Keratinocyte (primary cell): Measurements from ENCODE around the gene CST6. TPM values are rescaled to one million over a fixed set of nuclear protein-coding genes. Genes with fewer than 3 reads are reported as not detected.

Source experiments
- DNase-seq: peaks from one replicate; pipeline ENCODE4 v3.0.0-alpha.2; 2011; ENCODE audit warnings: low read depth, missing footprints, low spot score
- FAIRE-seq: peaks from 2 replicates; lab custom pipeline; 2011; peaks lifted over from hg19 to GRCh38; lab: Jason Lieb, UNC
- H2AFZ ChIP-seq: 2 replicates; pipeline ENCODE4 v1.6.0; 2012; ENCODE audit warnings: low read length, control low read depth, inconsistent platforms; ENCODE audit not compliant: control insufficient read depth
- H3K27ac ChIP-seq: 2 replicates; pipeline ENCODE4 v1.5.1; 2011; ENCODE audit warnings: low read length; ENCODE audit not compliant: control insufficient read depth, insufficient read depth
- H3K27me3 ChIP-seq: 3 replicates; pipeline ENCODE4 v1.6.0; 2011; ENCODE audit warnings: low read length; ENCODE audit not compliant: control insufficient read depth, insufficient read depth; ENCODE audit errors: extremely low read depth
- H3K36me3 ChIP-seq, 2 experiments: 2 replicates in 1 of 2; 3 replicates in 1 of 2; pipeline ENCODE4 v1.5.1; 2011; ENCODE audit warnings: low read length in 2 of 2, mild to moderate bottlenecking in 1 of 2; ENCODE audit not compliant: control insufficient read depth in 2 of 2, insufficient read depth in 2 of 2; ENCODE audit errors: extremely low read depth in 1 of 2
- H3K4me1 ChIP-seq: 3 replicates; pipeline ENCODE4 v1.5.1; 2011; ENCODE audit warnings: low read length; ENCODE audit not compliant: control insufficient read depth, insufficient read depth; ENCODE audit errors: extremely low read depth
- H3K4me2 ChIP-seq: 3 replicates; pipeline ENCODE4 v1.6.0; 2011; ENCODE audit warnings: low read depth, low read length; ENCODE audit not compliant: control insufficient read depth, insufficient read depth; ENCODE audit errors: extremely low read depth
- H3K4me3 ChIP-seq, 3 experiments: fragments of 200-600 bp in 1 of 3; sonication (generic) in 1 of 3; 2 replicates in 2 of 3; 3 replicates in 1 of 3; pipeline ENCODE4 v1.5.1; 2011 to 2016; ENCODE audit warnings: low read length in 3 of 3, mild to moderate bottlenecking in 3 of 3, control low read depth in 2 of 3, inconsistent platforms in 1 of 3, low read depth in 1 of 3, mixed read lengths in 1 of 3, mixed run types in 1 of 3, moderate library complexity in 1 of 3; ENCODE audit not compliant: control insufficient read depth in 2 of 3, insufficient read depth in 2 of 3; ENCODE audit errors: extremely low read depth in 1 of 3
- H3K79me2 ChIP-seq: 2 replicates; pipeline ENCODE4 v1.6.0; 2012; ENCODE audit warnings: low read length; ENCODE audit not compliant: control insufficient read depth, insufficient read depth
- H3K9ac ChIP-seq: 3 replicates; pipeline ENCODE4 v1.6.0; 2011; ENCODE audit warnings: low read length; ENCODE audit not compliant: control insufficient read depth, insufficient read depth; ENCODE audit errors: extremely low read depth
- H3K9me1 ChIP-seq: 3 replicates; pipeline ENCODE4 v1.6.0; 2011; ENCODE audit warnings: low read length; ENCODE audit not compliant: control insufficient read depth, insufficient read depth; ENCODE audit errors: extremely low read depth
- H3K9me3 ChIP-seq: 2 replicates; pipeline ENCODE4 v1.5.1; 2012; ENCODE audit warnings: low read depth, low read length; ENCODE audit not compliant: control insufficient read depth
- H4K20me1 ChIP-seq: 3 replicates; pipeline ENCODE4 v1.6.0; 2011; ENCODE audit warnings: low read length; ENCODE audit not compliant: control insufficient read depth, insufficient read depth; ENCODE audit errors: extremely low read depth
- CTCF ChIP-seq, 3 experiments: IDR thresholded peaks in 1 of 3; conservative IDR thresholded peaks in 1 of 3; optimal IDR thresholded peaks in 1 of 3; 2 replicates in 2 of 3; 3 replicates in 1 of 3; pipeline versions ENCODE3 to v1.5.1; 2011; ENCODE audit warnings: low read length in 3 of 3, mild to moderate bottlenecking in 3 of 3, moderate library complexity in 2 of 3, control low read depth in 1 of 3, inconsistent platforms in 1 of 3; ENCODE audit not compliant: insufficient read depth in 2 of 3; ENCODE audit errors: extremely low read depth in 1 of 3
- EZH2 ChIP-seq: IDR thresholded peaks from one replicate; pipeline ENCODE4 v1.6.1; 2012; ENCODE audit warnings: inconsistent platforms, mild to moderate bottlenecking, low read length, moderate library complexity
- dilution Hi-C: fragments of 300-500 bp; cut with MboI; formaldehyde crosslinking; loops from one replicate; pipeline ENCODE4 v1.7.0; 2020; ENCODE audit warnings: low sequenced_read_pairs; ENCODE audit not compliant: extremely low pct_ligation_motif_present
- polyA plus RNA-seq, 5 experiments: library from polyadenylated mRNA; depleted of rRNA in 3 of 5; stranded (reverse) in 3 of 5; stranded (forward) in 1 of 5; unstranded in 1 of 5; fragments of >200 nt; gene quantifications; 1 replicate in 1 of 5; 2 replicates in 3 of 5; 3 replicates in 1 of 5; pipeline versions ENCODE4 v1.2.1 to v1.2.3, GENCODE V29; 2011 to 2012; ENCODE audit warnings: missing spikeins in 2 of 5, low read depth in 1 of 5, low replicate concordance in 1 of 5

The CST6 gene
- polyA plus RNA-seq, 1 donor (not counting 4 experiments of a cell fraction or from before 2014, with no cell fraction given): 1.4 TPM

- no peaks in the 10 kb centered on the region for H3K9me1 ChIP-seq
- H3K27me3 ChIP-seq: peaks cover 6% of the 10 kb centered on the region
- H3K9ac ChIP-seq: no peak overlapping the region
- no peak overlapping the region for H2AFZ ChIP-seq
- no peaks in the 10 kb centered on the region for H3K79me2 ChIP-seq
- H3K9me3 ChIP-seq: no peaks in the 10 kb centered on the region
- H3K36me3 ChIP-seq: no peaks in the 10 kb centered on the region
- H3K27ac ChIP-seq: no peak overlapping the region
- no peak overlapping the region for H3K4me2 ChIP-seq
- TF ChIP-seq EZH2 (no peak), CTCF (optimal IDR thresholded peaks at IDR 0.05 in 1 of 3, IDR thresholded peaks at IDR 0.05 in 1 of 3, conservative IDR thresholded peaks at IDR 0.05 in 1 of 3; ENCODE audit: extremely low read depth in 1 of 3, insufficient read depth in 2 of 3, low read length in 3 of 3) (no peak)
- no peaks in the 10 kb centered on the region for H3K4me1 ChIP-seq
- H3K4me3 ChIP-seq: no peak overlapping the region
- FAIRE-seq (no peak), DNase-seq (no peak)
- dilution Hi-C loops: no loop called here
- H4K20me1 ChIP-seq: no peaks in the 10 kb centered on the region
Observed at GRCh38 chr11:66035653-66036333, 24.0 kb downstream of the CST6 start.

DNA sequence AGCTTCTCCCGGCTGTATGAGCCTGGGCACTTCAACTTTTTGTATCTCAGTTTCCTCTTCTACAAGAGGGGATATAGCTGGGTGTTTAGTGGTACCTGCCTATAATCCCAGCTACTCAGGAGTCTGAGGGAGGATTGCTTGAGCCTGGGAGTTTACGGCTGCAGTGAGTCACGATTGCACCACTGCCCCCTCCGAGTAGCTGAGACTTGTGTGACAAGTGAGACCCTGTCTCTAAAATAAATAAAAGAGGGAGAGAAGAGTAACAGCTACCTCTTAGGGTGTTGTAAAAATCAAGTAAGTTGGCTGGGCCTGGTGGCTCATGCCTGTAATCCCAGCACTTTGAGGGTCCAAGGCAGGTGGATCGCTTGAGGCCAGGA, 24.5 kb downstream of the CST6 start:
- dilution Hi-C loops: no loop called here

More for the DNA sequence above, 24.5 kb downstream of the CST6 start:
- no peaks in the 10 kb centered on the region for H3K79me2 ChIP-seq
- peaks cover 6% of the 10 kb centered on the region for H3K27me3 ChIP-seq
- H3K4me3 ChIP-seq: no peak overlapping the region
- TF ChIP-seq EZH2: no peak
- no peak for TF ChIP-seq CTCF (optimal IDR thresholded peaks at IDR 0.05 in 1 of 3, IDR thresholded peaks at IDR 0.05 in 1 of 3, conservative IDR thresholded peaks at IDR 0.05 in 1 of 3; ENCODE audit: extremely low read depth in 1 of 3, insufficient read depth in 2 of 3, low read length in 3 of 3)
- no peak overlapping the region for H3K27ac ChIP-seq
- H2AFZ ChIP-seq: no peak overlapping the region
- no peak overlapping the region for H3K9ac ChIP-seq
- no peaks in the 10 kb centered on the region for H3K4me1 ChIP-seq
- no peaks in the 10 kb centered on the region for H4K20me1 ChIP-seq
- FAIRE-seq (no peak), DNase-seq (no peak)
- no peaks in the 10 kb centered on the region for H3K9me3 ChIP-seq
- no peak overlapping the region for H3K4me2 ChIP-seq
- H3K36me3 ChIP-seq: no peaks in the 10 kb centered on the region
- H3K9me1 ChIP-seq: no peaks in the 10 kb centered on the region
